Esophagus squamous epithelium (tissue), 5 donors: ENCODE measurements around the gene ZDHHC8. TPM values are rescaled to one million over a fixed set of nuclear protein-coding genes. Genes with fewer than 3 reads are reported as not detected.

Experiments
- DNase-seq: peaks from one replicate; lab custom pipeline; 2025; lab: John Stamatoyannopoulos, UW
- H3K27ac ChIP-seq, 4 donors: fragments of 200-600 bp; sonication (generic); one replicate each; pipeline ENCODE4 v1.5.1; 2016 to 2019; ENCODE audit warnings: mild to moderate bottlenecking in 1 of 4
- H3K27me3 ChIP-seq, 4 donors: fragments of 200-600 bp; sonication (generic); 1 replicate in 3 of 4; 2 replicates in 1 of 4; pipeline versions ENCODE4 v1.5.1 to v1.6.0; 2017 to 2021; ENCODE audit warnings: antibody characterized with exemption in 1 of 4
- H3K36me3 ChIP-seq, 3 donors: fragments of 200-600 bp; sonication (generic); one replicate each; pipeline ENCODE4 v1.5.1; 2016 to 2019
- H3K4me1 ChIP-seq, 3 donors: fragments of 200-600 bp; sonication (generic); one replicate each; pipeline ENCODE4 v1.5.1; 2017 to 2019
- H3K4me3 ChIP-seq, 4 donors: fragments of 200-600 bp; sonication (generic); 1 replicate in 3 of 4; 2 replicates in 1 of 4; pipeline ENCODE4 v1.5.1; 2016 to 2019; ENCODE audit warnings: mild to moderate bottlenecking in 2 of 4, moderate library complexity in 1 of 4
- H3K9me3 ChIP-seq, 3 donors: fragments of 200-600 bp; sonication (generic); one replicate each; pipeline ENCODE4 v1.5.1; 2016 to 2019
- POLR2A ChIP-seq, 4 donors: fragments of 450-650 bp; IDR thresholded peaks; one replicate each; pipeline ENCODE4 v1.6.1; 2017; ENCODE audit warnings: antibody characterized with exemption in 4 of 4, mild to moderate bottlenecking in 4 of 4, moderate library complexity in 3 of 4
- WGBS, 2 donors: methylation state at CpG; one replicate each; pipeline ENCODE4 v1.1.5; 2018; 5-methylcytosine and 5-hydroxymethylcytosine counted together
- intact Hi-C: fragments of 100-400 bp; cut with DNase I; formaldehyde crosslinking; loops from one replicate; pipeline ENCODE4 v1.15.0; 2022
- total RNA-seq, 4 donors: library from RNA; depleted of rRNA; stranded (reverse); fragments of >200 nt; gene quantifications; one replicate each; pipeline ENCODE4 v1.1.0, GENCODE V29; 2016
- TF ChIP-seq, protein P1 (sequence below), 6 experiments: fragments of 450-650 bp in 4 of 6; fragments of 200-600 bp in 2 of 6; sonication (generic) in 2 of 6; IDR thresholded peaks; one replicate each; pipeline ENCODE4 v1.5.1; 2016 to 2019; ENCODE audit warnings: antibody characterized with exemption in 6 of 6, mild to moderate bottlenecking in 4 of 6, moderate library complexity in 4 of 6
- donor health status: DM: yes; HTN: yes; CAD: no.

The ZDHHC8 gene
- total RNA-seq, 4 donors from 2014 or later = 14.7 to 22.9 (median 18.6) TPM

- Histone ChIP-seq H3K4me3 (no peak overlapping the region), H3K27me3 (peaks cover 0 to 46% (median 0%) of the 10 kb centered on the region in 4 donors), H3K36me3 (no peaks in the 10 kb centered on the region), H3K4me1 (peaks cover 0 to 11% (median 0%) of the 10 kb centered on the region in 3 donors), H3K9me3 (no peaks in the 10 kb centered on the region), H3K27ac (no peak overlapping the region)
- intact Hi-C loops = loop anchor here (10.0 kb wide), 1 partner anchor 65 kb away; no protein-coding TSS in a partner anchor
- TF ChIP-seq, protein P1, sequence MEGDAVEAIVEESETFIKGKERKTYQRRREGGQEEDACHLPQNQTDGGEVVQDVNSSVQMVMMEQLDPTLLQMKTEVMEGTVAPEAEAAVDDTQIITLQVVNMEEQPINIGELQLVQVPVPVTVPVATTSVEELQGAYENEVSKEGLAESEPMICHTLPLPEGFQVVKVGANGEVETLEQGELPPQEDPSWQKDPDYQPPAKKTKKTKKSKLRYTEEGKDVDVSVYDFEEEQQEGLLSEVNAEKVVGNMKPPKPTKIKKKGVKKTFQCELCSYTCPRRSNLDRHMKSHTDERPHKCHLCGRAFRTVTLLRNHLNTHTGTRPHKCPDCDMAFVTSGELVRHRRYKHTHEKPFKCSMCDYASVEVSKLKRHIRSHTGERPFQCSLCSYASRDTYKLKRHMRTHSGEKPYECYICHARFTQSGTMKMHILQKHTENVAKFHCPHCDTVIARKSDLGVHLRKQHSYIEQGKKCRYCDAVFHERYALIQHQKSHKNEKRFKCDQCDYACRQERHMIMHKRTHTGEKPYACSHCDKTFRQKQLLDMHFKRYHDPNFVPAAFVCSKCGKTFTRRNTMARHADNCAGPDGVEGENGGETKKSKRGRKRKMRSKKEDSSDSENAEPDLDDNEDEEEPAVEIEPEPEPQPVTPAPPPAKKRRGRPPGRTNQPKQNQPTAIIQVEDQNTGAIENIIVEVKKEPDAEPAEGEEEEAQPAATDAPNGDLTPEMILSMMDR (IDR thresholded peaks at IDR 0.05) = no peak
- TF ChIP-seq POLR2A (IDR thresholded peaks at IDR 0.05) = no peak
- WGBS, 2 donors = 60 to 74% methylated on average over 6 of the region's 10 CpGs
- DNase-seq = no peak
Measured at GRCh38 chr22:20160041-20160440, 28.4 kb downstream of the ZDHHC8 start.

DNA sequence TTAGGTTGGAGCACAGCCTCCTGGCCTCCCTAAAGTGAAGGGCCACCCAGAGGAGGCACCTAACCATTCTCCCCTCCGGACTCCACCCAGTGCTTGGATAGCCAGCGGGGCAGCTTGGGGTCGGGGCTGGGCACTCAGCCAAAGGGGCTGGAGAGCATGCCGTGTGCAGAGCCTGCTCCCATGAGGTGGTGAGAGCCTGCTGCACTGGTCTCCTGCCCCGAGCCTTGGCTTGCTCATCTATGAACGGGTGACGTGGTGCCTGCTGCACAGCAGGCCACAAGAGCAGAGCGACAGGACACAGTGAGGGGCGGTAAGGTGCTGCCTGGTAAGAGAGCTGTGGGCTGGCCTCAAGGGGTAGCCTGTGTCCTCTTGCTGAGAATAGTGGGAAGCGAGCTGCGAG is 33.3 kb downstream of the ZDHHC8 start:
- H3K9me3 ChIP-seq = no peaks in the 10 kb centered on the region
- intact Hi-C loops = loop anchor here (10.0 kb wide), 1 partner anchor 60 kb away; no protein-coding TSS in a partner anchor
- peaks cover 0 to 15% (median 0%) of the 10 kb centered on the region in 4 donors for H3K27me3 ChIP-seq
- no peak for DNase-seq
- no peaks in the 10 kb centered on the region for H3K36me3 ChIP-seq
- no peak overlapping the region for H3K4me3 ChIP-seq
- TF ChIP-seq POLR2A (IDR thresholded peaks at IDR 0.05) = no peak
- TF ChIP-seq, protein P1 (IDR thresholded peaks at IDR 0.05) = no peak
- no peak overlapping the region for H3K27ac ChIP-seq
- no peaks in the 10 kb centered on the region for H3K4me1 ChIP-seq
- WGBS, 2 donors = 77% methylated on average over 9 of the region's 11 CpGs; no CpG with 5 or more reads in 1 of the 2 donors

DNA sequence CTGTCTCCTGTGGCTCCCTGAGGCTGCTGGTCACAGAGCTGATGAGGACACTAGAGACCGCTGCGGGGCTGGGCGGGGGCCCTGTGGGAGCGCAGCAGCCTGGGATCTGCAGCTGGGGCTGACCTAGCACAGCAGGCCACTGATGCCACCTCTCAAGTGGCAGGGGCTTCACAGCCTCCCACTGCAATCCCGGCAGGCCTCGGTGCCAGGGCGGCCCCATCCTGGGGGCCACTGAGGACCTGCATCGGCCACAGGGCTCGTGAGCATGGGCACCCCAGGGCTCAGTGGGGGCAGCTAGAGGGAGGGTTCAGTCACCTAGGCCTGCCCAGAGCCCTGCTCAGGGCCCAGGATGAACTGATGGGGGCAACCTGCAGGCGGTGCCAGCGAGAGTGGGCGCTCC is 33.8 kb downstream of the ZDHHC8 start:
- Histone ChIP-seq H3K4me3 (no peak overlapping the region), H3K36me3 (no peaks in the 10 kb centered on the region), H3K9me3 (no peaks in the 10 kb centered on the region), H3K27ac (no peak overlapping the region), H3K4me1 (no peaks in the 10 kb centered on the region), H3K27me3 (peaks cover 0 to 17% (median 0%) of the 10 kb centered on the region in 4 donors)
- TF ChIP-seq POLR2A (IDR thresholded peaks at IDR 0.05) = no peak
- TF ChIP-seq, protein P1 (IDR thresholded peaks at IDR 0.05) = no peak
- no peak for DNase-seq
- intact Hi-C loops = loop anchor here (10.0 kb wide), 1 partner anchor 59 kb away; no protein-coding TSS in a partner anchor
- 90 to 100% methylated on average over 2 to 3 of the region's 12 CpGs for WGBS, 2 donors

DNA sequence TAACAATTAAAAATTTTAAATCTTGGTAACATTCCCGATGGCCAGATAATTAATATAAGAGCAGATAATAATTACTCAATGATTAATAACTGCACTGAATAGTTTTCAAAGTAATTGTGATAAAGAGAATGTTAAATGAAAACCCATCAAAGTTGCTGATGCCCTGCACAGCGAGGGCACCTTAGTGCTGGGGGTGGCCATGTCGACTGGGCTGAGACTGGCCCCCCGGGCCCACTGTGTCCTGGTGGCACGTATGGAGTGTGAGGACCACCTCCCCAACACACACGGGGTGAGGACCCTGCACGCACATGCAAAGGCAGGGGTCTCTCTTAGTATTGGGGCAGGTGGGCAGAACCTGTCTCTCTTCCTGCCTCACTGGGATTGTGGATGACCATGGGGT is 34.3 kb downstream of the ZDHHC8 start:
- Histone ChIP-seq H3K4me3 (no peak overlapping the region), H3K27ac (no peak overlapping the region), H3K9me3 (no peaks in the 10 kb centered on the region), H3K27me3 (peaks cover 0 to 21% (median 0%) of the 10 kb centered on the region in 4 donors), H3K4me1 (no peaks in the 10 kb centered on the region), H3K36me3 (no peaks in the 10 kb centered on the region)
- TF ChIP-seq POLR2A (IDR thresholded peaks at IDR 0.05) = no peak
- TF ChIP-seq, protein P1 (IDR thresholded peaks at IDR 0.05) = no peak
- WGBS, 2 donors = 65 to 74% methylated on average over 4 to 6 of the region's 7 CpGs
- DNase-seq = no peak
- intact Hi-C loops = loop anchor here (10.0 kb wide), 1 partner anchor 59 kb away; no protein-coding TSS in a partner anchor

GRCh38 chr22:20166703-20167102 is 35.1 kb downstream of the ZDHHC8 start:
- Histone ChIP-seq H3K27ac (no peak overlapping the region), H3K4me1 (no peaks in the 10 kb centered on the region), H3K27me3 (peaks cover 0 to 17% (median 0%) of the 10 kb centered on the region in 4 donors), H3K9me3 (no peaks in the 10 kb centered on the region), H3K36me3 (no peaks in the 10 kb centered on the region), H3K4me3 (no peak overlapping the region)
- TF ChIP-seq POLR2A (IDR thresholded peaks at IDR 0.05) = no peak
- TF ChIP-seq, protein P1 (IDR thresholded peaks at IDR 0.05) = no peak
- DNase-seq = no peak
- intact Hi-C loops = loop anchor here (10.0 kb wide), 1 partner anchor 58 kb away; no protein-coding TSS in a partner anchor
- WGBS, 2 donors = 83 to 86% methylated on average over 5 to 8 of the region's 9 CpGs
